Measurements from ENCODE around the gene SERPINB6.
"Not testable (repeated sequence)": the region's sequence is repeated elsewhere in the genome, so short reads cannot be mapped to it uniquely, and the experiment has no call there.

The SERPINB6 gene

GRCh38 chr6:2971420-2972218 is at the start of gene SERPINB6:
Gene SERPINB6 (minus strand): TSS chr6:2971567. CDS start chr6:2959332, 12,235 bp downstream.
- DNase-seq (peak; percentile 57), ATAC-seq (peak; percentile 45)

- DNase-seq: no peak
- no peak for ATAC-seq
Observed at GRCh38 chr6:3019749-3020320, 48.5 kb upstream of the SERPINB6 start.

GRCh38 chr6:3019065-3019464 is 47.7 kb upstream of the SERPINB6 start:
- DNase-seq (no peak), ATAC-seq (no peak)

- ATAC-seq (no peak), DNase-seq (no peak)
Observed at GRCh38 chr6:3017304-3017703, 45.9 kb upstream of the SERPINB6 start.

- ATAC-seq: no peak
- no peak for DNase-seq
Observed at GRCh38 chr6:3016473-3017280, 45.3 kb upstream of the SERPINB6 start.

GRCh38 chr6:3015144-3015543 is 43.8 kb upstream of the SERPINB6 start:
- ATAC-seq: no peak
- DNase-seq: no peak

GRCh38 chr6:3014675-3015066 is 43.3 kb upstream of the SERPINB6 start:
- DNase-seq: no peak
- ATAC-seq: no peak

GRCh38 chr6:3013901-3014674 is 42.7 kb upstream of the SERPINB6 start:
- no peak for ATAC-seq
- no peak for DNase-seq

- DNase-seq: no peak
- no peak for ATAC-seq
Observed at GRCh38 chr6:3013486-3013885, 42.1 kb upstream of the SERPINB6 start.

- DNase-seq: no peak
- ATAC-seq: no peak
Observed at GRCh38 chr6:3011592-3011991, 40.2 kb upstream of the SERPINB6 start.

- DNase-seq (no peak), ATAC-seq (no peak)
Observed at GRCh38 chr6:3011158-3011557, 39.8 kb upstream of the SERPINB6 start.

GRCh38 chr6:3009930-3010329 is 38.6 kb upstream of the SERPINB6 start:
- DNase-seq: no peak
- ATAC-seq: no peak

GRCh38 chr6:3008712-3009265 is 37.4 kb upstream of the SERPINB6 start:
- not testable (repeated sequence) for ATAC-seq, DNase-seq

GRCh38 chr6:3007571-3007970 is 36.2 kb upstream of the SERPINB6 start:
- no peak for DNase-seq
- no peak for ATAC-seq

- ATAC-seq: no peak
- no peak for DNase-seq
Observed at GRCh38 chr6:3006476-3006875, 35.1 kb upstream of the SERPINB6 start.

- ATAC-seq: no peak
- no peak for DNase-seq
Observed at GRCh38 chr6:3005874-3006273, 34.5 kb upstream of the SERPINB6 start.

GRCh38 chr6:3005077-3005476 is 33.7 kb upstream of the SERPINB6 start:
- ATAC-seq (no peak), DNase-seq (no peak)

- DNase-seq, ATAC-seq: not testable (repeated sequence)
Observed at GRCh38 chr6:3003226-3003625, 31.9 kb upstream of the SERPINB6 start.

GRCh38 chr6:3001773-3002293 is 30.5 kb upstream of the SERPINB6 start:
- DNase-seq: no peak
- ATAC-seq: no peak

GRCh38 chr6:3001146-3001772 is 29.9 kb upstream of the SERPINB6 start:
- DNase-seq (no peak), ATAC-seq (no peak)
